K562 (cell line): ENCODE data around the gene TPR. TPM values are rescaled to one million over a fixed set of nuclear protein-coding genes. Genes with fewer than 3 reads are reported as not detected.

ENCODE experiments used
- CCNT2 ChIP-seq: IDR thresholded peaks from 2 replicates; pipeline ENCODE4 v1.6.1; 2011; ENCODE audit warnings: borderline replicate concordance, low read depth, mild to moderate bottlenecking, moderate library complexity, mixed read lengths, low read length; ENCODE audit not compliant: insufficient read length; ENCODE audit errors: extremely low read depth
- RFX5 ChIP-seq: IDR thresholded peaks from 2 replicates; pipeline ENCODE4 v1.6.1; 2011; ENCODE audit warnings: low read depth, mild to moderate bottlenecking, improper control_type of control experiment, low read length
- ZNF133 ChIP-seq: fragments of 250-450 bp; sonication (Bioruptor Pico); IDR thresholded peaks from 2 replicates; pipeline ENCODE4 v1.4.0; 2020; ENCODE audit warnings: mild to moderate bottlenecking
- ZNF224 ChIP-seq: sonication (generic); formaldehyde crosslinking; IDR thresholded peaks from 2 replicates; pipeline ENCODE4 v1.8.0; 2022; ENCODE audit warnings: mild to moderate bottlenecking, missing genetic modification reagents
- polyA plus RNA-seq, 8 experiments: library from polyadenylated mRNA; depleted of rRNA in 4 of 8; stranded (reverse) in 5 of 8; unstranded in 3 of 8; fragments of >200 nt; fragmentation: Nextera tagmentation in 2 of 8; fragmentation: Illumina TruSeq in 1 of 8; extraction: Ambion mirVana in 2 of 8; extraction: Trizol in 1 of 8; gene quantifications; 2 replicates each; pipeline versions ENCODE4 v1.2.1 to v1.2.3, GENCODE V29; 2011 to 2014; ENCODE audit warnings: inconsistent platforms in 1 of 8, missing spikeins in 1 of 8
- total RNA-seq, 7 experiments: library from RNA; depleted of rRNA in 6 of 7; stranded (reverse); fragments of >200 nt in 6 of 7; fragmentation: Illumina TruSeq in 2 of 7; extraction: Trizol in 2 of 7; gene quantifications; 2 replicates each; pipeline versions ENCODE4 v1.2.1 to v1.2.3, GENCODE V29; 2011 to 2021; ENCODE audit warnings: low replicate concordance in 1 of 7
- TF ChIP-seq, protein P1 (sequence below): fragments of 450-650 bp; IDR thresholded peaks from 2 replicates; pipeline ENCODE4 v1.6.1; 2016; ENCODE audit warnings: low read depth
- TF ChIP-seq, protein P2 (sequence below): sonication (generic); formaldehyde crosslinking; IDR thresholded peaks from 2 replicates; pipeline ENCODE4 v1.8.0; 2022; ENCODE audit warnings: missing genetic modification reagents, mild to moderate bottlenecking, moderate library complexity, borderline replicate concordance
- TF ChIP-seq, protein P3 (sequence below): fragments of 450-650 bp; IDR thresholded peaks from 2 replicates; pipeline ENCODE4 v1.6.1; 2018; ENCODE audit not compliant: partially characterized antibody
- TF ChIP-seq, protein P4 (sequence below): fragments of 250-450 bp; sonication (Bioruptor Pico); IDR thresholded peaks from 2 replicates; pipeline ENCODE4 v1.8.0; 2021; ENCODE audit warnings: moderate library complexity, mild to moderate bottlenecking, inconsistent platforms
- TF ChIP-seq, protein P5 (sequence below): fragments of 450-650 bp; formaldehyde crosslinking; IDR thresholded peaks from 2 replicates; pipeline ENCODE4 v1.4.0; 2020; ENCODE audit warnings: mild to moderate bottlenecking, moderate library complexity

The TPR gene
- total and polyA plus RNA-seq, 9 of the 15 experiments (the other 6 are each of a cell fraction or from before 2014, with no cell fraction given): 48.5 to 167 (median 138) TPM

DNA sequence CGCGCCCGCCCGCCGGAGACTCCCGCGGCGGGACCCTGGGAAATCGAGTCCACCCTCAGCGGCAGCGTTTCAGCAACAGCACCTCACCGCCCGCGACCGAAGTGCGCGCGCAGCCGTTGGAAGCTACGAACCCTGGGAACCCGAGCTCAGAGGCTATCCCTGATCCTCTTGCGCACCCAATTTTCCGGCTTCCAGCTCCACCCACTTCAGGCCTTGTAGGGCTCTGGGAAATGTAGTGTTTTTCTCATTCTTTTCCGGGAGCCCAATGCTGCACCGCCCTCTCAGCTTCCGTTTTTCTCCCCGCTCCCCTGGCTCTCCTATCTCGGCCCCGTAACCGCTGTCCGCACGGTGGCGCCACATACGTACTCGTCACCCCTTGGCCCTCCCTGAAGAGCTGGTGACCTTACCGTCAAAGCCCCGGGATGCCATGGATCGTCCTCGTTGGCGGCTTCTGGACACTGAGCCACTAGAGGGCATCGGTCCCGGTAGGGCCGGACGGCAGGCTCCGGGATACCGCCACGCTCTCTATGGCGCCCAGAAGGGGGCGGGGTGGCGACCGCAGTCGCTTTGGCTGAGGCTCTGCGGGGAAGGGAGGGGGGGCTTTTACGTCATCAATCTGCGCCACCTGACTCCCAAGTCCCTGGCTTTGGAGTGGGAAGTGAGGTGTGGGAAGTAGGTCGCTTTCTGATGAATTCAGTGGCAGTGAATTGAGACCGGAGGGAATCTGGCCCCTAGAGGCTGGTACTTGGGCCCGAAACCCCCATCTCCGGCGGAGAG is at the start of gene TPR, which contains the start of gene ODR4 (continued):
- TF ChIP-seq, protein P1, sequence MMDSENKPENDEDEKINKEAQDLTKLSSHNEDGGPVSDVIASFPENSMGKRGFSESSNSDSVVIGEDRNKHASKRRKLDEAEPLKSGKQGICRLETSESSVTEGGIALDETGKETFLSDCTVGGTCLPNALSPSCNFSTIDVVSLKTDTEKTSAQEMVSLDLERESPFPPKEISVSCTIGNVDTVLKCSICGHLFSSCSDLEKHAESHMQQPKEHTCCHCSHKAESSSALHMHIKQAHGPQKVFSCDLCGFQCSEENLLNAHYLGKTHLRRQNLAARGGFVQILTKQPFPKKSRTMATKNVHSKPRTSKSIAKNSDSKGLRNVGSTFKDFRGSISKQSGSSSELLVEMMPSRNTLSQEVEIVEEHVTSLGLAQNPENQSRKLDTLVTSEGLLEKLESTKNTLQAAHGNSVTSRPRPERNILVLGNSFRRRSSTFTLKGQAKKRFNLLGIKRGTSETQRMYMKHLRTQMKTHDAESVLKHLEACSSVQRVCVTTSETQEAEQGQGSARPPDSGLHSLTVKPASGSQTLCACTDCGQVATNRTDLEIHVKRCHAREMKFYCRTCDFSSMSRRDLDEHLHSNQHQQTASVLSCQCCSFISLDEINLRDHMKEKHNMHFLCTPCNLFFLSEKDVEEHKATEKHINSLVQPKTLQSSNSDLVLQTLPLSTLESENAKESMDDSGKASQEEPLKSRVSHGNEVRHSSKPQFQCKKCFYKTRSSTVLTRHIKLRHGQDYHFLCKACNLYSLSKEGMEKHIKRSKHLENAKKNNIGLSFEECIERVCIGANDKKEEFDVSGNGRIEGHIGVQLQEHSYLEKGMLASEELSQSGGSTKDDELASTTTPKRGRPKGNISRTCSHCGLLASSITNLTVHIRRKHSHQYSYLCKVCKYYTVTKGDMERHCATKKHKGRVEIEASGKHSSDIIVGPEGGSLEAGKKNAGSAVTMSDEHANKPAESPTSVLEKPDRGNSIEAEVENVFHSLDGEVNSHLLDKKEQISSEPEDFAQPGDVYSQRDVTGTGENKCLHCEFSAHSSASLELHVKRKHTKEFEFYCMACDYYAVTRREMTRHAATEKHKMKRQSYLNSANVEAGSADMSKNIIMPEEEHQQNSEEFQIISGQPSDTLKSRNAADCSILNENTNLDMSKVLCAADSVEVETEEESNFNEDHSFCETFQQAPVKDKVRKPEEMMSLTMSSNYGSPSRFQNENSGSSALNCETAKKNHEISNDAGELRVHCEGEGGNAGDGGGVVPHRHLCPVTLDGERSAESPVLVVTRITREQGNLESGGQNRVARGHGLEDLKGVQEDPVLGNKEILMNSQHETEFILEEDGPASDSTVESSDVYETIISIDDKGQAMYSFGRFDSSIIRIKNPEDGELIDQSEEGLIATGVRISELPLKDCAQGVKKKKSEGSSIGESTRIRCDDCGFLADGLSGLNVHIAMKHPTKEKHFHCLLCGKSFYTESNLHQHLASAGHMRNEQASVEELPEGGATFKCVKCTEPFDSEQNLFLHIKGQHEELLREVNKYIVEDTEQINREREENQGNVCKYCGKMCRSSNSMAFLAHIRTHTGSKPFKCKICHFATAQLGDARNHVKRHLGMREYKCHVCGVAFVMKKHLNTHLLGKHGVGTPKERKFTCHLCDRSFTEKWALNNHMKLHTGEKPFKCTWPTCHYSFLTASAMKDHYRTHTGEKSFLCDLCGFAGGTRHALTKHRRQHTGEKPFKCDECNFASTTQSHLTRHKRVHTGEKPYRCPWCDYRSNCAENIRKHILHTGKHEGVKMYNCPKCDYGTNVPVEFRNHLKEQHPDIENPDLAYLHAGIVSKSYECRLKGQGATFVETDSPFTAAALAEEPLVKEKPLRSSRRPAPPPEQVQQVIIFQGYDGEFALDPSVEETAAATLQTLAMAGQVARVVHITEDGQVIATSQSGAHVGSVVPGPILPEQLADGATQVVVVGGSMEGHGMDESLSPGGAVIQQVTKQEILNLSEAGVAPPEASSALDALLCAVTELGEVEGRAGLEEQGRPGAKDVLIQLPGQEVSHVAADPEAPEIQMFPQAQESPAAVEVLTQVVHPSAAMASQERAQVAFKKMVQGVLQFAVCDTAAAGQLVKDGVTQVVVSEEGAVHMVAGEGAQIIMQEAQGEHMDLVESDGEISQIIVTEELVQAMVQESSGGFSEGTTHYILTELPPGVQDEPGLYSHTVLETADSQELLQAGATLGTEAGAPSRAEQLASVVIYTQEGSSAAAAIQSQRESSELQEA: peak; percentile 82
- peak; percentile 21 for TF ChIP-seq CCNT2
- TF ChIP-seq, protein P2, sequence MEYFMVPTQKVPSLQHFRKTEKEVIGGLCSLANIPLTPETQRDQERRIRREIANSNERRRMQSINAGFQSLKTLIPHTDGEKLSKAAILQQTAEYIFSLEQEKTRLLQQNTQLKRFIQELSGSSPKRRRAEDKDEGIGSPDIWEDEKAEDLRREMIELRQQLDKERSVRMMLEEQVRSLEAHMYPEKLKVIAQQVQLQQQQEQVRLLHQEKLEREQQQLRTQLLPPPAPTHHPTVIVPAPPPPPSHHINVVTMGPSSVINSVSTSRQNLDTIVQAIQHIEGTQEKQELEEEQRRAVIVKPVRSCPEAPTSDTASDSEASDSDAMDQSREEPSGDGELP (CRISPR knock-in tag): peak; percentile 92
- TF ChIP-seq ZNF133 (CRISPR knock-in tag): no peak
- TF ChIP-seq, protein P3, sequence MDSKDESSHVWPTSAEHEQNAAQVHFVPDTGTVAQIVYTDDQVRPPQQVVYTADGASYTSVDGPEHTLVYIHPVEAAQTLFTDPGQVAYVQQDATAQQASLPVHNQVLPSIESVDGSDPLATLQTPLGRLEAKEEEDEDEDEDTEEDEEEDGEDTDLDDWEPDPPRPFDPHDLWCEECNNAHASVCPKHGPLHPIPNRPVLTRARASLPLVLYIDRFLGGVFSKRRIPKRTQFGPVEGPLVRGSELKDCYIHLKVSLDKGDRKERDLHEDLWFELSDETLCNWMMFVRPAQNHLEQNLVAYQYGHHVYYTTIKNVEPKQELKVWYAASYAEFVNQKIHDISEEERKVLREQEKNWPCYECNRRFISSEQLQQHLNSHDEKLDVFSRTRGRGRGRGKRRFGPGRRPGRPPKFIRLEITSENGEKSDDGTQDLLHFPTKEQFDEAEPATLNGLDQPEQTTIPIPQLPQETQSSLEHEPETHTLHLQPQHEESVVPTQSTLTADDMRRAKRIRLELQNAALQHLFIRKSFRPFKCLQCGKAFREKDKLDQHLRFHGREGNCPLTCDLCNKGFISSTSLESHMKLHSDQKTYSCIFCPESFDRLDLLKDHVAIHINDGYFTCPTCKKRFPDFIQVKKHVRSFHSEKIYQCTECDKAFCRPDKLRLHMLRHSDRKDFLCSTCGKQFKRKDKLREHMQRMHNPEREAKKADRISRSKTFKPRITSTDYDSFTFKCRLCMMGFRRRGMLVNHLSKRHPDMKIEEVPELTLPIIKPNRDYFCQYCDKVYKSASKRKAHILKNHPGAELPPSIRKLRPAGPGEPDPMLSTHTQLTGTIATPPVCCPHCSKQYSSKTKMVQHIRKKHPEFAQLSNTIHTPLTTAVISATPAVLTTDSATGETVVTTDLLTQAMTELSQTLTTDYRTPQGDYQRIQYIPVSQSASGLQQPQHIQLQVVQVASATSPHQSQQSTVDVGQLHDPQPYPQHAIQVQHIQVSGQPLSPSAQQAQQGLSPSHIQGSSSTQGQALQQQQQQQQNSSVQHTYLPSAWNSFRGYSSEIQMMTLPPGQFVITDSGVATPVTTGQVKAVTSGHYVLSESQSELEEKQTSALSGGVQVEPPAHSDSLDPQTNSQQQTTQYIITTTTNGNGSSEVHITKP: peak; percentile 77
- TF ChIP-seq, protein P4, sequence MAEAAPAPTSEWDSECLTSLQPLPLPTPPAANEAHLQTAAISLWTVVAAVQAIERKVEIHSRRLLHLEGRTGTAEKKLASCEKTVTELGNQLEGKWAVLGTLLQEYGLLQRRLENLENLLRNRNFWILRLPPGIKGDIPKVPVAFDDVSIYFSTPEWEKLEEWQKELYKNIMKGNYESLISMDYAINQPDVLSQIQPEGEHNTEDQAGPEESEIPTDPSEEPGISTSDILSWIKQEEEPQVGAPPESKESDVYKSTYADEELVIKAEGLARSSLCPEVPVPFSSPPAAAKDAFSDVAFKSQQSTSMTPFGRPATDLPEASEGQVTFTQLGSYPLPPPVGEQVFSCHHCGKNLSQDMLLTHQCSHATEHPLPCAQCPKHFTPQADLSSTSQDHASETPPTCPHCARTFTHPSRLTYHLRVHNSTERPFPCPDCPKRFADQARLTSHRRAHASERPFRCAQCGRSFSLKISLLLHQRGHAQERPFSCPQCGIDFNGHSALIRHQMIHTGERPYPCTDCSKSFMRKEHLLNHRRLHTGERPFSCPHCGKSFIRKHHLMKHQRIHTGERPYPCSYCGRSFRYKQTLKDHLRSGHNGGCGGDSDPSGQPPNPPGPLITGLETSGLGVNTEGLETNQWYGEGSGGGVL: no peak
- TF ChIP-seq, protein P5, sequence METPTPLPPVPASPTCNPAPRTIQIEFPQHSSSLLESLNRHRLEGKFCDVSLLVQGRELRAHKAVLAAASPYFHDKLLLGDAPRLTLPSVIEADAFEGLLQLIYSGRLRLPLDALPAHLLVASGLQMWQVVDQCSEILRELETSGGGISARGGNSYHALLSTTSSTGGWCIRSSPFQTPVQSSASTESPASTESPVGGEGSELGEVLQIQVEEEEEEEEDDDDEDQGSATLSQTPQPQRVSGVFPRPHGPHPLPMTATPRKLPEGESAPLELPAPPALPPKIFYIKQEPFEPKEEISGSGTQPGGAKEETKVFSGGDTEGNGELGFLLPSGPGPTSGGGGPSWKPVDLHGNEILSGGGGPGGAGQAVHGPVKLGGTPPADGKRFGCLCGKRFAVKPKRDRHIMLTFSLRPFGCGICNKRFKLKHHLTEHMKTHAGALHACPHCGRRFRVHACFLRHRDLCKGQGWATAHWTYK (CRISPR knock-in tag): peak; percentile 60; the same call in 1 of the 2 replicates
- TF ChIP-seq ZNF224: no peak
- TF ChIP-seq RFX5: 0 out of 2 replicates have a peak, but pooled peaks have one; percentile 49
